CD4-positive, alpha-beta T cell treated with Interleukin-10 for 1 hour (primary cell): ENCODE results near the gene SNED1.

Experiments used
- DNase-seq: peaks from one replicate; pipeline ENCODE4 v3.0.0-alpha.2; 2020

The SNED1 gene

DNA sequence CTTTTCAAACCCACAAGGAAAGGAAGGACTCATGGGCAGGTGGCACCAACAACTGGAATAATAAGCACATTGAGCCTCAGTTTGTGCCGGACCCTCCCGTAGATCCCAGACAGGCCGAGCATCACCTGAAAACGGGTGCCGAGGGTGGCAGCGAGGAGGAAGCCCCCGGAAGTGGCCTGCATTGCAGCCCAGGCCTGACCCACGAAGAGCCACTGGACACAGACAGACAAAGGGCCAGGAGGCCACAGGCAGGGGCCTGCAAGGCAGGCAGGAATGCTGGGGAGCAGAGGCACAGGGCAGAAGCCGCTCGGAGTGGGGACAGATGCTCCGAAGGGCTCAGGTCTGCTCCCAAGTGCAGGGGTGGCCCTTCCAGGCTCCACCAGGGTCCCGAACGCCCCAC is 71.9 kb downstream of the SNED1 start:
- no peak for DNase-seq

DNA sequence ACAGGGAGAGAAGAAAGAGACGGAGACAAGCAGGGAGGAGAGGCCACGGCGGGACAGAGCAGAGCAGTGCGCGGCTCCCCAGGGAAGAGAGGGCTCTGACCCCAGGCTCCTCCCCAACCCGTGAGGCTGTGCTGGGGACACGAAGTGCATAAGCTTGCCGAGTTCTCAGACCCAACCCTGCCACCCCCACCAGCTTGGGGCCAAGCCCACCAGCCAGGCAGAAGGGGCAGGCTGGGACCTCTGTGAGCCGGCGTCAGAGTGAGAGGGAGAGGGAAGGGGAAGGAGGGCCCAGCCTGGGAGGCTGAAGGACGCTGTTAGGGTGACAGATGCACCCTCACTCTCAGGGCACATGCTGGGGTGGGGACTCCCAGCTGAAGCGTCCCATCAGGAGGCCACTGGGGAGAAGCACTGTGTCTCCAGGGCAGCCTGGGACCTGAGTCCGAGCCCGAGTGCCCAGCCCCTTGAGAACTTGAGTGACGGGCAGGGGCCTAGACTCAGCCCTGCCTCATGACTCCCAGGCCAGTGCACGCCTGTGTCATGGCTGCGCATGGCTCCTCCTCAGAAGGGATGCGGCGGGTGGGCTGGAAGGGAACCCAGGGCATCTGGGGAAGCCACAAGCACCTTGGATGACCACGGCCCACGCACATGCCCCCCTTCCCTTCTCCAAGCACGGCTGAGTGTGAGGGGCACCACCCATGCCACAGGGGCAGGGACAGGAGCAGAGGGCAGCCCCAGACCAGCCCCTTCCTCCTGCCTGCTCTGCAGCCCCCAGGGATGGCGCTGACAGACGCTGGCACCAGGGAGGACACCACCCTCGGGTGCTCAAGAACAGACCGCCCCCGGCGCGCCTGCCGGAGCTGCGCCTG is 72.6 kb downstream of the SNED1 start:
- DNase-seq, result no peak

DNA sequence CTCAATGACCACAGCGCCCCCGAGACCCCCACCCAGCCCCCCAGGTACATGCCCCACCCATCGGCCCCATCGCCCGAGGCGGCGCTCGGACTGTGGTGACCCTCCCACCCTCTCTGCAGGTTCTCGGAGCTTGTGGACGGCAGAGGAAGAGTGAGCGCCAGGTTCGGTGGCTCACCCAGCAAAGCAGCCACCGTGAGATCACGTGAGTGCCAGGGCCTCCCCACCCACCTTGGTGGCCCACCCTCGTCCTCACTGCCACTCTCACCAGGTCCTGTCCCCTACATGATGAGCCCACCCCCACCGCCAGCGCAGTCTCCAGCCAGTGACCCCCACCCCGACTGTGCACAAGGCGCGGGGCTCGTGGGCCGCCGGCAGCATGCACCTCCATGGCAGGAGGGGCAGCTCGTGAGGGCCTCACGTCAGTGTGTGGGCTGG is 73.3 kb downstream of the SNED1 start:
- DNase-seq, result no peak

DNA sequence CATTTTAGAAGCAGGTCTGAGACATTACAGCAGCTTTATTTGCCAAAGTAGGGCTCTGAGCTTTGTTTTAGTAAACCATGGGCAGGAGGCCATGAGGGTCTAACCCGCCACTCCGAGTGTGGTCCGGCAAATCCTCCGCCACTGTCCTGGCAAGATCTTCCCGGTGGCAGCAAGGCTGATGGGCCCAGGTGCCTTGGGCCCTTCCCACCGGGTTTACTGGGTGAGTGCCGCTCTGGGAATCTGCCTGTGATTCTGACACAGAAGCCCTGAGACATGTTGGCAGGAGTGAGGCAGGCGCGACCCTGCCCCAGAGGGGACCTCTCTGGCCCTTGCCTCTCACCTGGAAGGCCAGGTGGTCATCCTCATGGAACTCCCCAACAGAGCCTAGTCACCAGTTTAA is 73.7 kb downstream of the SNED1 start:
- no peak for DNase-seq

DNA sequence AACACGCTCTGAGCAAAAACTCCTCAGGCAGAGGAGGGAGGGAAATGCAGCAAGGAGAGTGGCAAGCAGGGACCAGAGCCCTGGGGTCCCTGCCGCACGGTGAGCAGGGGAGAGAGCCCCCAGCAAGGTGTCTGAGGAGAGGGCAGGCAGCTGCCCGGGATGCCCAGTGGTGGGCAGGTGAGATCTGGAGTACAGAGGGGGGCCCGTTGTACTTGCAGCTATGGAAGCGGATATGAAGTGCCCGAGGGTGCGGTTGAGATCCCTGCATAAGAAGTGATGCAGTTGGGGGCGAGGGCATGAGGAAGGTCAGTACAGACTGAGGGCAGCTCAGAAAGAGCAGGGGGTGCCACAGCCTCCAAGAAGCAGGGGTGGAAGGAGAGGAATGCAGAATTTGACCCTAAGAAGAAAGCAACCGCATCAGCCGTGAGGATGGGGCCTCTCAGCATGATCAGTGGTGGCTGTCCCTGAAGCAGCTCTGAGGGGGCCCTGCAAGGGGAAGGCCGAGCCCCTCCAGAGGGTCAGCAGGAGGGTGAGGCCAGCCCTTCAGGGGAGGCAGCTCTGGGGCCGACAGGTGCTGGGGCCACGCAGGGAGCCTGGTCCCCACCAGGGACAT is 74.2 kb downstream of the SNED1 start:
- DNase-seq, result no peak

DNA sequence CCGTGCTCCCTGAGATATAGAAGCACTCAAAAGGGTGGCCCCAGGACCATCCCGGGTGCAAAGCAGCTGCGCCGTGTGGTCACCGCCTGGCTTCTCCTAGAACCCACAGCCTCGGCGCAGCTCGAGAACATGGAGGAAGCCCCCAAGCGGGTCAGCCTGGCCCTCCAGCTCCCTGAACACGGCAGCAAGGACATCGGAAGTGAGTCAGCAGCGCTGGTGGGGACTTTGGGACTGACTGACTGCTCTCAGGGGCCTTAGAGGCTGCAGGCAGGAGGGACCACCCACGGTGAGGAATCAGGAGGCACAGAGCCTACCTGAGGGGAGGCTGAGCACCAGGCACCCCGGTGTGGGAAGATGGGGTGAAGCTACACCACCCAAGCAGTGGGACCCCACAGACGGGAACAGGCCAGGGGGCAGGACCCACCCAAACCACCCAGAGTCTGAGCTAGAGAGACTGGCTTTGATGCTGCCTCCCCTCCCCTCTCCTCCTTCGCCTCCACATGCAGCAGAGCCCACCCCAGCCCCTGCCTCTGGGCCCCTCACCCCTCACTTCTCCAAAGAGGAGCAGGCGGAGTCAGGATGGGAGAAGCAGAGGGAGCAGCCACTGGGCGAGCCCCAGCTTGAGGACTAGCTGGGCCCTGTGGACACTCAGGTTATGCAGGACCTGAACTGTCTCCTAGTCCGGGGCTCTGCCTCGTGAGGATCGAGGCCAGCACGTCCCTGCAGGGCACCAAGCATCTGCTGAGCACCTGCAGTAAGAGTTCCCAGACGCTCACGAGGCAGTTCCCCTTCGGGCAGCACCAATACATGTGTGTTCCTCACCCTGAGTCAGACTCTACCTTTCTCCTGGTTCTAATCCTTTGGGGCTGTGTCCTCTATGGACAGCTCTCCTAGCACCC is 75.0 kb downstream of the SNED1 start:
- DNase-seq, result no peak

DNA sequence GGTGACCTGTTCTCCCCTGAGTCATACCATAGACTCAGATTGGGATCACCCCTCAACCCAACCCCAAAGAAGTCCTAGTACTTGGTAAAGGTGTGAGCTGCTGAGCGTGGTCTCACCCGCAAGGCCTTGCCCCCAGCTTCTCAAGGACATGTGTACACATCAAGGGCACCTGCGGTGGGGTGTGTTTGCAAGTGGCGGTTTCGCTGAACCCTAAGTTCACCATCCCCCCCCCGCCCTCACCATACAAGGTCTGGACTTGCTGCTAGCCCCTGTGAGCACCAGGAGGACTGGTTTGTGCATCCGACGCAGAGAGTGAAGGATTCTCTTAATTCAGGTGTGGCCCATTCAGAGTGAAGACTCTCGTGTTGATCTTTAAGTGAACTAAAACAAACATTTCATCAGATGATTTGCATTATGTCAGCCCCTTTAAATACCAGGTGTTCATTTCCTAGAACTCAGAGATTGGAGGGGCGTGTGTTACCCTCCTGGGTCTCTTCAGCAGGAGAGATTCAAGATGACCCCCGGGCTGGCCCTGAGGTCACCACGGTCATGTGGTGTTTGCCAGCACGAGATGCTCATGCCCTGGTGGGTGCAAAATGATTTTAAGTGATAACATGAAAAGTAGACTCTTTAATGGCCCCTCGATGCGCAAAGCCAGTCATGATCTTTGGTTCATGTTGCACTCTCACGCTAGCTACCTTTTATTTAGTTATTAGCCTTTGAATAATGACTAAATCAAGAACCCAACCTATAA is 75.8 kb downstream of the SNED1 start:
- DNase-seq, result no peak

DNA sequence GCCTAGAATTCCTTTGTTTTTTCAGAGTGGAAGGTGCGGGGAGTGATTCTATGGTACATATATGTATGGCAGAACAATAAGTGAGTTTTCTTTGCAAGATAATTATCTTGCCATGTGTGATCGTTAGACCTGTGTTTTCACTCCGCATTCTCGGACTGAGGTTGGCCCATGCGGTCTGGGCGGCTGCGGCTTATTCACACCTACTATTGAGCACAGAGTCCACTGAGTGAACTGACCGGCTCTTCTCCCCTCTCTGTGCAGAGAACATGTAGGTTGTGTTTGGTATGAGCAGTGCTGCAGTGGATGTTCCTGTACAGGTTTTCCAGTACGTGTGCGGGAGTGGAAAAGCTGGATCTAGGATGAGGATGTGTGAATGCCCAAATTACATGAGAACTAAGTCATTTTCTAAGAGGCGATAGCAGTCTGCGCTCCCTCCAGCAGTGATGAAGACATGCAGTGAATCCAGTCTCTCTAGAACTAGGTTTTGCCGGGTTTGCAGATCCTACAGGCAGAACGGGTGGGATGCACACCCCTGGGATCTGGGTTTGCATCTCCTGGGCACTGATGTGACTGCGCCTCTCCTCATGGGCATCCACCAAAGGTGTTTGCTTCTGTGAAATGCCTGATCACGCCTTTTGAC is 76.6 kb downstream of the SNED1 start:
- no peak for DNase-seq

DNA sequence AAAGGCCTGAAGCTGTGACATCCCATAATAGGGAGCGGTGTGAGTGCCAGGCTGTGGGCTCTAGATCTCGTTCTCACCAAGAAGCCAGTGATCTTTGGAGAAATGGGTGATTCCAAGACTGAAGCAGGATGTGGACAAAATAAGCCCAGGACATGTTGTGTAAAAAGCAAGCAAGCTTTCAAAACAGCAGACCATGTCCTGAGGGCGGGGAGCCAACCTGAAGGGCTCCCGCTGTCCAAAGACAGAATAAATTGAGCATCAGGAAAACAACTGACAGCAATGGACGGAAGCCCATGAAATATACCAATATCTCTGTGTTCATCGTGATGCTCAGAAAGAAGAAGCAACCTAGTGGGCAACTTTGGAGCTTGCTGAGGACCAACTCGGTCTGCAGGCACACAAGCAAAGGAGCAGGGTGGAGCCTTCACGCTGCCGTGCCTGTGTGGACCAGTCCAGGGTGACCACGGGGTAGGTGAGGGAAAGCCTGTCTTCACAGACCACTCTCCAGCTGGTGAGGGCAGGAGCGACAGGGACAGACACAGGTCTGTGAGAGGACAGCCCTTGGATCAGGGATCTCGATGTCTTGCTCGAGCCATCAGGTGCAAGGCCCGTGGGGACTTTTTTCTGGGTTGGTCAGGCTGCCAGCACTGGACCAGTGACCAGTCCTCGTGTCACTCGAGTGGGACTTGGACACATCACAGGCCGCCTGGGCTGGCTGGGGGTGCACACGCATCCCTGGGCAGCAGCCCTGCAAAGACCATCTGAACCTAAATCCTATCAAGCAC is 82.2 kb downstream of the SNED1 start:
- no peak for DNase-seq

DNA sequence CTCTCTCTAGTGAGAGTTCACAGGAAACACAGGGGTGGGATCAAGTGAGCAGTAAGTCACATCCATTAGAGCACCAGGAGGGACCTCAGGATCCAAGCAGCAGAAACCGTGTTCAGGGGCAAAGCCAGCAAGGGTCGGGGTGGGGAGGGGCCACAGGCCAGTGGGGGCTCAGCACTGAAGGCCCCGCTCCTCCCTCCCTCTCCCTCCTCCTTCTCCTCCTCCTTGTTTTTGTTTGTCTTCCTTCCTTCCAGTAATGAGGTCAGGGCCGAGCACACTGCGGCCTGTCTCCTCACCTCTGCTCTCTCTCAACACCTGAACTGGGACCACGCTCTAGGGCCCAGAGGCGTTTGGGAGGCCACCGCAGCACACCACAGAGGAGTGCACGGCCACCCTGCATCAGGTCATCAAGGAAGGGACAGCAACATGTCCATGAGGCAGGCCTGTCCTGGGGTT is 82.8 kb downstream of the SNED1 start:
- DNase-seq, result no peak

DNA sequence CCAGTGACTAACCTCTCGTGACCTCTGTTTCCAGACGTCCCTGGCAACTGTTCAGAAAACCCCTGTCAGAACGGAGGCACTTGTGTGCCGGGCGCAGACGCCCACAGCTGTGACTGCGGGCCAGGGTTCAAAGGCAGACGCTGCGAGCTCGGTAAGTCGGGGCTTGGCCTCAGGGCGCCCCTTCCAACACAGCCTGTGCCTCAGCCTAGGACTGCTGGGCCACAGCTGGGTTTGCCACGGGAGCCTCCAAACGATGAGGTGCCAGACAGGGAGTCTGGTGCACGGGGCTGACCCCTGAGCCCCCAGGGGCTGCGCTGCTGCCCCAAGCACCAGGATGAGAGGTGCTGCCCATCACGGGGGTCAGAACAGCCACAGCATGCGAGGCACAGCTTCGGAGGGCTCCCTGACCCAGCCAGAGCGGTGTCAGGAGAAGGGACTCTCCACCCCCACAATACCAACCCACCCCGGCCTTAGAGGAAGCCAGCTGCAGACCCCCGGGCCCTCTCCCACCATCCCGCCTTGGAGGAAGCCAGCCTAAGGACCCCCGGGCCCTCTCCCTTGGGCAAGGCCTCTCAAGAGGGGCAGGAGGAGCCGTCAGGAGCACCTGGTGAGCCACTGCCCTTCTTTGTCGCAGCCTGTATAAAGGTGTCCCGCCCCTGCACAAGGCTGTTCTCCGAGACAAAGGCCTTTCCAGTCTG is 83.4 kb downstream of the SNED1 start:
- DNase-seq, result no peak

DNA sequence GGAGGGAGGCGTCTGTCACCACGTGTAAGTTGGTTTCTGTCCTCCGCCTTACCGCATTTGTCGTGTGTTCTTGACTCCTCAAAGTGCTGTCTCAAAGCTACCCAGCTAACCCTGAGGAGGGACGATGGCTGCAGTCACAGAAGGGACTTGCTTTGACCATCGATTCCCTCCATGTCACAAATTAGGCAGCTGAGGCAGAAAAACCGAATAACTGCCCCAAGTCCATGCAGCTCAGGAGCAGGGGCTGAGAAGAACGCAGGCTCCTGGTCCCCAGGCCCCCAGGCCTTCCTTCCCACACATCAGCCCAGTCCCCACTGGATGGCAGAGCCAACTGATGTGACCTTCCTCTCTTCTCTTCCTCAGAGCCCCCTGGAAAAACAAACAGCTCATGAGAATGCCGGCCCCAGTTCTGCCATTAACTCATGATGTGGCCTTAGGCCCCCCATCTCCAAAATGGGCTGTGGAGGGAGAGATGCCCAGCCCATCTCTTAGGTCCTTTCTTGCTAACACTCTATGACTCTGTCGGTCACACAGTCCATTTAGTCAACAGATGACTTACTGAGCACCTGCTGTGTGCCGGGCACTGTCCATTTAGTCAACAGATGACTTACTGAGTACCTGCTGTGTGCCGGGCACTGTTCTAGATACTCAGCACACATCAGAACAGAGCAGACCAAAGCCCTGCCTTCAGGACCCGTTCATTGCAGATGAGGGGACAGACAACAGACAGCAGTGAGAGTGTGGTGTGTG is 84.1 kb downstream of the SNED1 start:
- DNase-seq, result no peak

DNA sequence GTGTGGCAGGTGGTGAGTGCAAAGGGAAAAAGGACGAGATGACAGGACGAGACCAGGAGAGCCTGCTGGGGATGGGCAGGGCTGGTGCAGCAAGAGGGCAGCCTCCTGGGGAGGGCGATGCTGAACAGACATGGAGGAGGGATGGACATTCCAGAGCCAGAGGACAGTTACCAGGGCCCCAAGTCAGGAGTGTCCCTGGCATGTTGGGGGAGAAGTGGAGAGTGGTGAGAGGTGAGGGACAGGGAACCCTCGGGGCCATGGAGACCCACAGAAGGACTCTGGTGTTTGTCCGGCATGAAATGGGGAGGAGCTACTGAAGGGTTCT is 84.6 kb downstream of the SNED1 start:
- no peak for DNase-seq

DNA sequence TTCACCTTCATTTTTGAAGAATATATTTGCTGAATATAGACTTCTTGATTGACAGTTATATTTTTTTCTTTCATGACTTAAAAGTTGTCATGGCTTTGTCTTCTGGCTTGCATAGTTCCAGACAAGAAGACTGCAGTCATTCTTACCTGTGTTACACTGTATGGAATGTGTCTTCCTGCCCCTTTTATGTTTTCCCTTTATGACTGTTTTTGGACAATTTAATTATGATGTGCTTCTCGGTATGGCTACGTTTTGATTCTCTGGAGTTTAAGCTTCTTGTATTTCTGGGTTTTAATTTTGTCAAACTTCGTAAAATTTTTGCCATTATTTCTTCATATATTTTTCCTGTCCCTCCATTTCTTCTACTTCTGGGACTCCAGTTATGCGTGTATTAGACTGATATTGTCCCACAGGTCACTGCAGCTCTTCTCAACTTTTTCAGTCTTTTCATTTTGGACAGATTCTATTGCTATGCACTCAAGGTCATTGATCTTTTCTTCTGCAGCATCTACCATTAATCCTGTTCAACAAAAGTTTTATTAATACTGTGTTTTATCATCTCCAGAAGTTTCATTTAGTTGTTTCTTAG is 86.5 kb downstream of the SNED1 start:
- DNase-seq, result no peak

DNA sequence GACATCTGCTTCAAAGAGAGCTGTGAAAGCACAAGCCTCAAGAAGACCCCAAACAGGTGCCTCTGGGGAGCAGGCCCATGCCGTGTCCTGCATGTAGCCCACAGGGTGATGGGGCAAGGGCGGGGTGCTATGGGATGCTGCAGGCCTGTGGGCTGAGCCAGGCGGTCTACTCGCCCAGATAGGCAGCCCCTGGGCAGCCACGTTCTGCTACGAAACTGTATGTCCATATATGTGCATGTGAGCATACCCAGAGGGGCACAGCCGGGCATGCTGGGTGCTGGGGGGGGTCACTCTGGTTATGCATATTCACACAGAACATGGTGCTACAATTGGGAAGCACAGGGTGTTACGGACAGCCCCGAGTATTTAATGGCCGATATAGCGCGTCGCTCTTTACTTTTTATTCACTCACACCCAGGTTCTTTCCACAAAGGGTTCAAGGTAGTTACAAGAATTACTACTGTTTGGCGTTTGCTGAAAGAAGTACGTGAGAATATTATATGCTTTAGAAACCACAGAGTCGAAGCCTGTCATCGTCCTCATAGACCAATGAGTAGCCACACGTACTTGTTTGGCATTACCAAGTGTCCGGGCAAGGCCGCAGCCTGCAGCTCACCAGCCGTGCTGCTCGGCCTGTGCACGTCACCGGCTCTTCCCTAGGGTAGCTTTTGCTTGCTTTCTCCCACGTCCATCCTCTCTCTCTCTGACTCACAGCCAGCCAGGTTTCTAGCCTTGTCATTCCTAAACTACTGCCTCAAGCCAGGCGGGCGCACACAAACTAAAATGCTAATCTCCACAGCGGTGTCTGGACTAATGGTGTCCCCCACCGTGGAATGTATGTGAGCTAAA is 89.2 kb downstream of the SNED1 start:
- DNase-seq, result no peak

DNA sequence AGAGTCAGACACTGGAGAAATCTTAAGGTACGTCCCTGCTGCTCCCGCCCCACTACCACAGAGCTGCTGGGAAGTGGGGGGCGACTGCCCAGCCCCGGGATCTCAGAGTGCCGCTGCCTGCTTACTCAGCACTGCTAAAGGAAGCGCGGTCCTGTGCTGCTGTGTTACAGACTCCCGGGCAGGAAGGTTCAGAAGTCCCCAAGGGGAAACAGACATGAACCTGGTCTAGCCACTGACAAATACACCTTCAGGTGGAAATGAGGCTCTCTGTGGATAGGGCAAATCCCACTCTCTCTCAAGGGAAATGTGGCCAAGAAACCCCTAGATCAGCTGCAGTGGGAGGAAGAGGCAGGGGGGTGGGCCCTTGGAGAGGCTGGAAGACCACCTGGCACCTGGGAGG is 90.0 kb downstream of the SNED1 start:
- DNase-seq, result no peak

DNA sequence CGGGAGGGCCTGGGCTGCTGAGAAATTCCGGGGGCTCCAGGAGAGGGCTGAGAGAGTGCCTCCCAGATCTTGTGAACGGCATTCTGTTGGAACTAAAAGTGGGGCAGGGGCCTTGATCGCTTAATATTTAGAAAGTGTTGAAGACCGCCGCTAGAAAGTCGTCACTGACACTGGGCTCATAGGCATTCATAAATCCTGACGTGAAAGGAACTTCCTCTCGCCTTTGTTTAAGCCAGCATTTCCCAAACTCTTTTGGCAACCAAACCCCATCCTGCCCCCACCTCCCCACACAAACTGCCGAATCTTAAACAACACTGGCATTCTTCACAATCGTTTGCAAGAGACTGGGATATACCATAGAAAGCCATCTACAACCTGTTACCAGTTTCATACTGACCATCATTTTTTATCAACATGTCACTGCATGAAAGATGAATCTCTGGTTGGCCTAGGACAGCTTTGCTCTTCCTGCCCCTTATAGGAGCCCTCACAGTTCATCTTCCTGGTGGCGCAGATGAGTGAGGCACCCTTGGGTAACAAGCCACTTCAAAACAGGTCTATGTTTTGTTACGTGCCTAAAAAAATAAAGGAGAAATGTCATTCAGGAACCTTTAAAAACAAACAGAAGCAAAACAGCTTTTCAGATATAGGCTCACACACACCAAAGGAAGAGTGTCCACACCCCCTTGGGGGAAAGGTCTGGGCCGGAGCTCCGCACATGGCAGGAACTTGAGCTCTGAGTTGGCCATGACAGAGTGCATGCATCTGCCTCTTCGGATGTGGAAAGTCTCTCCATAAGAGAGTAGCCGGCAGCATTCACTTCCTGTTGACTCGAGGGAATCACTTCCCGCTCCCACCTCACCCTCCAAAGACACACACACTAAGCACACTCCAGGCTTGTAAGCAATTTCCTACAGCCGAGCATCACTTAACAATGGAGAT is 90.6 kb downstream of the SNED1 start:
- DNase-seq, result no peak

DNA sequence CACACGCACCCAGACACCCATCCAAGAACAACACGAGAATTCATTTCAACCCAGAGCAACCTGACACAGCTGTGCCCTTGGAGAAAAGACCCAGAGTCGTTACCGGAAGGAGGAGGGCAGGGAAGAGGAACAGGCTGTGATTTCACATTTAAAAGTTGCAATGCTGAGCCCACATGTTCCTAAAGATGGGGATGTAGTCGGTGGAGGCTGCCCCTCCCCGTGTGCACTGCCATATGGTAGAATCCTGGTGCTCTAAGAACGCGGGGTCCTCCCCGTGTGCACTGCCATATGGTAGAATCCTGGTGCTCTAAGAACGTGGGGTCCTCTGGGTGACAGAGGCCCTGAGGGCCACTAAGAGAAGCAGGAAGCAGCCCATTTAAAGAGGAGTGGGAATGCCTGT is 92.8 kb downstream of the SNED1 start:
- no peak for DNase-seq
